Adrenal gland (tissue), 12 donors: ENCODE measurements around the gene MPG. TPM values are rescaled to one million over a fixed set of nuclear protein-coding genes. Genes with fewer than 3 reads are reported as not detected.

Experiments
- DNase-seq, 7 donors: peaks; one replicate each; pipeline ENCODE4 v3.0.0-alpha.2; 2019 to 2020
- H3K27ac ChIP-seq, 5 donors: fragments of 200-600 bp; sonication (generic) in 4 of 5; 1 replicate in 3 of 5; 2 replicates in 2 of 5; pipeline versions ENCODE4 v1.5.1 to v1.8.0; 2016 to 2020; ENCODE audit warnings: mild to moderate bottlenecking in 1 of 5
- H3K27me3 ChIP-seq: fragments of 200-600 bp; 2 replicates; pipeline ENCODE4 v1.8.0; 2021
- H3K36me3 ChIP-seq, 2 donors: fragments of 200-600 bp; replicated peaks in 1 of 2; 1 replicate in 1 of 2; 2 replicates in 1 of 2; pipeline versions ENCODE4 v1.5.1 to v1.8.0; 2018 to 2022
- H3K4me1 ChIP-seq, 2 donors: fragments of 200-600 bp; replicated peaks in 1 of 2; 1 replicate in 1 of 2; 2 replicates in 1 of 2; pipeline versions ENCODE4 v1.5.1 to v1.8.0; 2018 to 2021
- H3K4me3 ChIP-seq, 4 donors: fragments of 200-600 bp; sonication (generic) in 3 of 4; one replicate each; pipeline ENCODE4 v1.5.1; 2016 to 2018
- H3K9me3 ChIP-seq, 3 donors: fragments of 200-600 bp; sonication (generic) in 1 of 3; replicated peaks in 1 of 3; 1 replicate in 2 of 3; 2 replicates in 1 of 3; pipeline versions ENCODE4 v1.5.1 to v1.8.0; 2016 to 2021
- CTCF ChIP-seq, 6 experiments: fragments of 450-650 bp in 4 of 6; fragments of 200-600 bp in 2 of 6; sonication (generic) in 1 of 6; IDR thresholded peaks; 1 replicate in 5 of 6; 2 replicates in 1 of 6; pipeline versions ENCODE4 v1.5.1 to v1.8.0; 2016 to 2021; ENCODE audit warnings: antibody characterized with exemption in 6 of 6, mild to moderate bottlenecking in 2 of 6, moderate library complexity in 1 of 6
- POLR2A ChIP-seq, 2 donors: fragments of 450-650 bp; IDR thresholded peaks; one replicate each; pipeline ENCODE4 v1.6.1; 2017; ENCODE audit warnings: antibody characterized with exemption in 2 of 2, mild to moderate bottlenecking in 2 of 2, moderate library complexity in 1 of 2
- WGBS, 4 donors: extraction: QIAGEN DNeasy Blood & Tissue Kit in 2 of 4; methylation state at CpG; one replicate each; pipeline versions ENCODE4 v1.1.5 to v1.1.7; 2013 to 2017; 5-methylcytosine and 5-hydroxymethylcytosine counted together
- intact Hi-C, 2 donors: fragments of 100-400 bp; cut with DNase I; formaldehyde crosslinking; loops; one replicate each; pipeline versions ENCODE4 v1.14.1 to v1.15.0; 2022 to 2023
- polyA plus RNA-seq, 3 donors: library from polyadenylated mRNA; stranded (reverse); fragments of 200-250 nt in 2 of 3; fragments of 350-450 nt in 1 of 3; fragmentation: Illumina TruSeq in 1 of 3; extraction: RNeasy Lipid Tissue Mini Kit (QIAGEN cat#74804) in 1 of 3; gene quantifications; one replicate each; pipeline ENCODE4 v1.2.3, GENCODE V29; 2013 to 2014
- total RNA-seq, 9 donors: library from RNA; depleted of rRNA in 4 of 9; stranded (reverse); fragments of >200 nt in 4 of 9; fragments of 120-200 nt in 1 of 9; fragmentation: NEBNext Ultra II Directional in 1 of 9; extraction: Animal tissue kit (Norgen Biotek cat#: 25700) in 1 of 9; gene quantifications; one replicate each; pipeline versions ENCODE4 v1.1.0 to v1.2.4, GENCODE V29; 2013 to 2023
- donor health status: healthy with polysubstance abuse.
- donor health status: Bipolar disorder and iron deficiency.
- donor health status: DM: yes; HTN: yes; CAD: no.
- donor health status: DM: no; HTN: no; CAD: no.
- donor health status: DM: no; HTN: no; CAD: no.
- donor health status: DM: yes; HTN: yes; CAD: no.

Gene MPG
- total and polyA plus RNA-seq, 12 donors: 5.0 to 207 (median 91.3) TPM

GRCh38 chr16:106623-107324 lies 28.7 kb downstream of the MPG start:
- Histone ChIP-seq H3K4me1 (peaks cover 0 to 12% of the 10 kb centered on the region in 2 donors), H3K9me3 (no peaks in the 10 kb centered on the region), H3K27me3 (no peaks in the 10 kb centered on the region), H3K27ac (no peak overlapping the region), H3K4me3 (no peak overlapping the region), H3K36me3 (peaks cover 0 to 29% of the 10 kb centered on the region in 2 donors)
- peak; percentile 62 to 86 (median 77) for DNase-seq
- 18 to 27% (median 23%) methylated on average over 5 to 6 of the region's 6 CpGs for WGBS, 4 donors
- intact Hi-C loops: loop anchor here (5.0 kb wide), 2 partner anchors 76 to 81 kb away; partner anchors contain the start of gene HBQ1 (in 1 of the 2)
- TF ChIP-seq CTCF (IDR thresholded peaks at IDR 0.05) (peak; percentile 75 to 85 (median 80)), POLR2A (IDR thresholded peaks at IDR 0.05) (no peak)

GRCh38 chr16:112153-112840 lies 34.3 kb downstream of the MPG start:
- Histone ChIP-seq H3K4me1 (peaks cover 9 to 13% of the 10 kb centered on the region in 2 donors), H3K27me3 (no peaks in the 10 kb centered on the region), H3K9me3 (no peaks in the 10 kb centered on the region), H3K27ac (no peak overlapping the region), H3K36me3 (peaks cover 0 to 46% of the 10 kb centered on the region in 2 donors), H3K4me3 (no peak overlapping the region)
- intact Hi-C loops: no loop called here
- no peak for TF ChIP-seq CTCF (IDR thresholded peaks at IDR 0.05)
- TF ChIP-seq POLR2A (IDR thresholded peaks at IDR 0.05): no peak
- WGBS, 4 donors: 90 to 93% (median 93%) methylated on average over 16 to 21 of the region's 21 CpGs
- DNase-seq: no peak

GRCh38 chr16:114327-114726 lies 36.3 kb downstream of the MPG start:
- no peak for DNase-seq
- Histone ChIP-seq H3K9me3 (no peaks in the 10 kb centered on the region), H3K36me3 (peaks cover 0 to 42% of the 10 kb centered on the region in 2 donors), H3K4me1 (peaks cover 9 to 17% of the 10 kb centered on the region in 2 donors), H3K27me3 (no peaks in the 10 kb centered on the region), H3K27ac (no peak overlapping the region), H3K4me3 (no peak overlapping the region)
- intact Hi-C loops: no loop called here
- WGBS, 4 donors: 92 to 97% (median 95%) methylated on average over 2 of the region's 2 CpGs
- TF ChIP-seq CTCF (IDR thresholded peaks at IDR 0.05): no peak
- TF ChIP-seq POLR2A (IDR thresholded peaks at IDR 0.05): no peak

- no peak for TF ChIP-seq POLR2A (IDR thresholded peaks at IDR 0.05)
- TF ChIP-seq CTCF (IDR thresholded peaks at IDR 0.05): no peak
- no peak overlapping the region for H3K4me3 ChIP-seq
- no peaks in the 10 kb centered on the region for H3K27me3 ChIP-seq
- intact Hi-C loops: no loop called here
- peaks cover 0 to 27% of the 10 kb centered on the region in 2 donors for H3K36me3 ChIP-seq
- no peak overlapping the region for H3K27ac ChIP-seq
- H3K4me1 ChIP-seq: peaks cover 9 to 17% of the 10 kb centered on the region in 2 donors
- DNase-seq: no peak
- WGBS, 4 donors: 76 to 84% (median 80%) methylated on average over 7 of the region's 7 CpGs
- H3K9me3 ChIP-seq: no peaks in the 10 kb centered on the region
These were observed 38.0 kb downstream of the MPG start for GRCh38 chr16:116015-116414.
